ENCODE measurements around the gene FNDC3A. TPM values are rescaled to one million over a fixed set of nuclear protein-coding genes. Genes with fewer than 3 reads are reported as not detected.
"Not testable (repeated sequence)": the region's sequence is repeated elsewhere in the genome, so short reads cannot be mapped to it uniquely, and the experiment has no call there.

Gene FNDC3A
- polyA plus RNA-seq, 10 donors = 32.3 to 49.9 (median 38.8) TPM

- no peak for DNase-seq
These were observed 51.1 kb downstream of the FNDC3A start for GRCh38 chr13:49026851-49027250.

DNA sequence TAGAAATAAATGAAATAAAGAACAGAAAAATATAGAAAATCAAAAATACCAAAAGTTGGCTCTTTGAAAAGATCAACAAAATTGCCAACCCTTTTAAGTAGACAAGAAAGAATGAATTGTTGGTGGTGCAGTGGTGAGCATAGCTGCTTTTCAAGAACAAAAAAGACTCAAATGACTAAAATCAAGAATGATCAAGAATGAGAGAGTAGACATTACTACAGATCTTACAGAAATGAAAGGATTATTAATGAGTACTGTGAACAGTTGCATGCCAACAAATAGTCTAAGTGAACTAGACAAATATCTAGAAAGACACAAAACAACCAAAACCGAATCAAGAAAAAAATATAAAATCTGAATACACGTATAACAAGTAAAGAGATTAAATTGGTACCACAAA, 53.9 kb downstream of the FNDC3A start:
- no peak for DNase-seq

DNA sequence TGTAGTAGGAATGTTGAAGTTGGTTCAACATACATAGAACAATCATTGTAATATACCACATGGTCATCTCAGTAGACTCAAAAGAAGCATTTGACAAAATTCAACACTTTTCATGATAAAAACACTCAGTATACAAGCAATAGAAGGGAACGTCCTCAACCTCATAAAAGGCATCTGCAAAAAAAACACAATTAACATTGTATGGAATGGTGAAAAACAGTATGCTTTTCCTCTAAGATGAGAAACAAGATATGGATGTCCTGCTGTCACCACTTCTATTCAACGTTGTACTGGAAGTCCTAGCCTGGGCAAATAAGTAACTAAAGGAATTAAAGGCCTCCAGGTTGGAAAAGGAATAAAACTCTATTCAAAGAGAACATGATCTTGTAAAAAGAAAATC, 54.5 kb downstream of the FNDC3A start:
- DNase-seq = no peak

DNA sequence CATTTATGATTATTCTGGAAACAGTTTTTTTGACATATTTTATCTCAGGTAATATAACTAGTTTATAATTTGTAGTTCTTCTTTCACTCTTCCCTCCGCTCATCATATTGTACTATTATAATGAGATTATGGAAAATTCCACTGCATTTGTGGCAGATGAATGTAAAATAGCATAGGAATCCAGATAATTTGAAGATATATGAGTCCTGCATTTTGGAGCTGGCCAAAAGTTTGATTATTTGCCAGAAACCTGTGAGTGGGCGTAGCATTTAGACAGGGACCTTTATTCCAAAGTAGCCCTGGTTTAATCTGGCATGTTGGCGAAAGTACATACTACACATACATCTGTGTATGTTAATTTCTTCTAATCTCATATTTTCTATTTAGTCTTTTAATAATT, 65.2 kb downstream of the FNDC3A start:
- no peak for DNase-seq

DNA sequence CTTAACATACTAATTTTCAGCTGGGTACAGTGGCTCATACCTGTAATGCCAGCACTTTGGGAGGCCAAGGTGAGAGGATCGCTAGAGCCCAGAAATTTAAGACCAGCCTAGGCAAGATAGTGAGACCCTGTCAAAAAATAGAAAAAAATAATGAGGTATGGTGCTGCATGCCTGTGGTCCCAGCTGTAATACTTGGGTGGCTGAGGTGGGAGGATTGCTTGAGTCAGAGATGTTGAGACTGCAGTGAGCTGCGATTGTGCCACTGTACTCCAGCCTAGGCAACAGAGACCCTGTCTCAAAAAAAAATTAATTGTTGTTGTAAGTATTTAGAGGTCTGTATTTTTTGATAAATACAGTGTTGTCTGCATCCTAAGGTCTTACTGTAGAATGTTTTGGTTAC, 66.8 kb downstream of the FNDC3A start:
- no peak for DNase-seq

DNA sequence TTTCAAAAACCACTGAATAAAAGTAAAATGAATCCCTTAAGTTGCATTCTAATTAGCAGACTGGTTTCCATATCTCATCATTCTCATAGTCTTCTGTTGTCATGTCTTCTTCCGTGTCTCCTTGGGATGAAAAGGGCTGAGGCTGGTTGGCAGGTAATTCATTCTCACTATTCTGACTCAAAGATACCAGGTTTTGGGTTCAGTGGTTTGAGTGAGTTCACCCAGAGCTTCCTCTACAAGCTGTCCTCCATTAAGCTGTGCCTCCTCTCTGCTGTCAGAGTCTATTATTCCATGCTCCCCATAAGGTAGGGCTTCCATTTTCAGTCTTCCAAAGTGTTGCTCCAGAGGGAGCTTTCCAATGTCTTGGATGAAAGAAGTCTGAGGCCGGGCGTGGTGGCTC, 68.3 kb downstream of the FNDC3A start:
- DNase-seq = no peak

GRCh38 chr13:49044836-49045235, 69.1 kb downstream of the FNDC3A start:
- DNase-seq = no peak

- DNase-seq = no peak
These were observed 70.3 kb downstream of the FNDC3A start for GRCh38 chr13:49046002-49046401.

GRCh38 chr13:49046519-49046918, 70.8 kb downstream of the FNDC3A start:
- DNase-seq = no peak

DNA sequence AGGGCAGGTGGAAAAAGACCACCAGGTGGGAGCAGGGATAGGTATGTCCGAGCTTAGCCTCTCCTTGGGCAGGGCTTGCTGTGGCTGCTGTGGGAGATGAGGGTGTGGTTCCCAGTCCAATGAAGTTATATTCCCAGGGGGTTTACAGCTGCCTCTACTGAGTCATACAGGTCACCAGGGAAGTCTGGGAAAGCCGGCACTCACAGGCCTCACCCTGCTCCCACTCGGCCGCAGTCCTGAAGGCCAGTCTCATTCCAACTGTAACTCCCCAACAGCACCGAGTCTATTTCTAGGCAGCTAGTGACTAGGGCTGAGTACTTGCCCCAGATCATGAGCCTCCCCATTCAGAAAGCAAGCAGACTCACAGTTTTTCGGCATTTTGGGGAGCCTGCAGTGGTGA, 77.1 kb downstream of the FNDC3A start:
- no peak for DNase-seq

- DNase-seq = no peak
These were observed 77.5 kb downstream of the FNDC3A start for GRCh38 chr13:49053215-49053614.

DNA sequence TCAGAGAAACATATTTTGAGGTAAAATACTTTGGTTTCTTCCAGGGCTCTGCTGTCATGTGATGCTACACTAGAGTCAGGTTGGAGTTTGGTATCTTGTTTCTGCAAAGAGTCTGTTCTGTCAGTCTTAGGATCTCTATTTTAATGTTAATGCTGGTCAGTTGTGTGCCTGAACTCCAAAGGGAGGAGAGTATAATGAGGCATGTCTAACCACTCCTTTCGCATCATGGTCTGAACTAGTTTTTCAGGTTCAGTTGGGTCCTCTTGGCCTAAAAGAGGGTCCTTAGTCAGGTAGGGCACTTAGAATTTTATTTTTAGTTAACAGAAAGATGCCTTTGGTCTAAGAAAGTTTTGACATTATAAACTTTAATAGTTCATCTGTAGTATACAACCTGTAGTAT, 78.2 kb downstream of the FNDC3A start:
- DNase-seq = no peak

DNA sequence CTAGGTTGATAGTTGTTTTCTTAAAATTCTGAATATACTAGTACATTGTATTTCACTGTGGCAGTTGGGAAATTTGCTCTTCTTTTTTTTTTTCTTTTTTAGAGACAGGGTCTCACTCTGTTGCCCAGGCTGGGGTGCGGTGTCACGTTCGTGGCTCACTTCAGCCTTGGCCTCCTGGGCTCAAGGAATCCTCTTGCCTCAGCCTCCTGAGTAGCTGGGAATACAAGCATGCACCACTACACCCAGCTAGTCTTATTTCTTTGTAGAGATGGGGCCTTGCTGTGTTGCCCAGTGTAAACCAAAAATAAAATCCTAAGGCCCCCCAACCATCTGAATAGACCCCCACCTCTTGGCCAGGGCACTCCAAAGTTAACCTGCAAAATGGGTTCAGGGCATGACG, 79.3 kb downstream of the FNDC3A start:
- DNase-seq = no peak

DNA sequence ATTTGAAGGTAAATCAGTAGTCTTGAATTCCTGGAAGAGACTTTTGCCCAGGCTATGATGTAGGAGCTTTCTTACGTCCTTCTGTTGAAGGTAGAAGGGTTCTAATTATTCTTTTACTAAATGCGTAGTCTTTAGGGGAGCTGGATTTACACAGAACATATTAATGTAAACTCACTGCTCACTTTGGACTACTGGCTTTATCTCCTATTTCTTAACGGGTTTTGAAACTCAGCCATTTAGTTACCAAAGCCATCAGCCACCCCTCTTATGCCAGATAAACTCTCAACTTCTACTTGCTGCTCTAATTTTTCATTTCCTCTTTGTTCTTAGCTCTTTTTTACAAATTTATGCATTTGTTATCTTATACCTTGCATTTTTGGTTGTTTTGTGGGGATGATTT, 81.5 kb downstream of the FNDC3A start:
- no peak for DNase-seq

GRCh38 chr13:49058761-49059160, 83.0 kb downstream of the FNDC3A start:
- no peak for DNase-seq

DNA sequence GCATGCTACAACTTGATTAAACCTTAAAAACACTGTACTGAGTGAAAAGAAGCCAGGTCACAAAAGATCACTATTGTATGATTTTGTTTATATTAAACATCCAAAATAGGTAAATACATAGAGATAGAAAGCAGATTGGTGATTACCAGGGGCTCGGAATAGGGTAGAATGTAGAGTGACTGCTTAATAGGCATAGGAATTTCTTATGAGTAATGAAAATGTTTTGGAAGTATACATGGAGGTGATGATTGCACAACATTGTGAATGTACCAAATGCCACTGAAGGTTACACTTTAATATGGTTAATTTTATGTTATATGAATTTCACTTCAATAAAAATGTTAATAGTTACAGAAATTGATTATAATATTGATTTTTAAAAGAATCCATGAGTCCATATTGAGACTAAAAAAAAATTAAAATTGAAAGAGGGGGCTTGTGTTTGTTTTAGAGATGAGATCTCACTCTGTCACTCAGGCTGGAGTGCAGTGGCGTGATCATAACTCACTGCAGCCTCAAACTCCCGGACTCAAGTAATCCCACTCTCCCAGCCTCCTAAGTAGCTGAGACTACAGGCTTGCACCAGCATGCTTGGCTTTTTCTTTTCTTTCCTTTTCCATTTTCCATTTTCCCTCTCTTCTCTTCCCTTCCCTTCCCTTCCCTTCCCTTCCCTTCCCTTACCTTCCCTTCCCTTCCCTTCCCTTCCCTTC, 85.1 kb downstream of the FNDC3A start:
- DNase-seq = no peak

DNA sequence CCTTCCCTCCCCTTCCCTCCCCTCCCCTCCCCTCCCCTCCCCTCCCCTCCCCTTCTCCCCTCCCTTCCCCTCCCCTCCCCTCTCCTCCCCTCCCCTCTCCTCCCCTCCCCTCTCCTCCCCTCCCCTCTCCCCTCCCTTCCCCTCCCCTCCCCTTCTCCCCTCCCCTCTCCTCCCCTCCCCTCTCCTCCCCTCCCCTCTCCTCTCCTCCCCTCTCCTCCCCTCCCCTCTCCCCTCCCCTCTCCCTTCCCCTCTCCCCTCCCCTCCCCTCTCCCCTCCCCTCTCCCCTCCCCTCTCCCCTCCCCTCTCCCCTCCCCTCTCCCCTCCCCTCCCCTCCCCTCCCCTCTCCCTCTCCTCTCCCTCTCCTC, 85.7 kb downstream of the FNDC3A start:
- not testable (repeated sequence) for DNase-seq

DNA sequence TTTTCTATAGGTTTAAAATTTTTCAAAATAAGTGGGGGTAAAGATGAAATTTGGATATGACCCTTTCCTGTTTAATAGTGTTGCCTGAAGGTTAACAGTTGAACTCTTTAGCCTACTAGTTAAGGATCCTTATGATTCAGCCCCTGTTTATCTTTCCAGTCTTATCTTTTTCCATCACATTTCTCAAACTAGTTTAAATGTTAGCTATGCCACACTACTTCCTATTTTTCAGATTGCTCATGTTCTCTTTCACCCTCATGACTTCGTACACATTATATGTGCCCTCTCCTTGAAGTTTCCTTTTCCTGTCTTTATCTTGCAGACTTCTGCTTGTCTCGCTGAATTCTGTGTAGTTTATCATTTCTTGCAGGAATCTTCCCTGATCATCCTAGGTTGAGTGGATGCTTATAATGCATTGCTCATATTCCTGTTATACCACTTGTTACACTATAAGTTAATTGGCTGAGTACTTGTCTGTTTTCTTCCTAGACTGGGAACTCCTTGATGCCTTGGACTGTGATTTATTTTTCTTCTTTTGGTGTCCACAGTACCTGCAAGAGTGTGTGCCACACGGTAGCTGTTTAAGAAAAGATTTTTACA, 86.7 kb downstream of the FNDC3A start:
- DNase-seq = peak in 1 of 3 donors; percentile 6

DNA sequence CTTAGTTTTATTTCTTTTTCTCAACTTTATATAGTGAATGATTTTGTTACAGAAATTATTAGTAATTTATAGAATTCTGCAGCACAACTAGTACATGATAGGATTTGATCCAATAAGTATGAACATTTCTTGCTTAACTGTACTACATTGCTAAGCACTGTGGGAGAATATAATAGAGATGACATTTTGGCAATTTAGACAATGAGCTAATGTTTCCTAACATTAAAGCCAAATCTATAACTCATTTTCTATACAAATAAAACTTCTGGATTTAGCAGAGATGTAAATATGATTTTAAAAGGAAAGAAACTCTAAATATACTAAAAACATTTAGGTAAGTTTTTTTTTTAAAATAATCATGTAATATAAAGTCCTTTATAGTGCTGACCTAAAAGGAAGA, 87.3 kb downstream of the FNDC3A start:
- DNase-seq = peak in 2 of 3 donors; percentile 18 to 48

- DNase-seq = peak in 1 of 3 donors; percentile 6
These were observed 87.8 kb downstream of the FNDC3A start for GRCh38 chr13:49063497-49063896.

DNA sequence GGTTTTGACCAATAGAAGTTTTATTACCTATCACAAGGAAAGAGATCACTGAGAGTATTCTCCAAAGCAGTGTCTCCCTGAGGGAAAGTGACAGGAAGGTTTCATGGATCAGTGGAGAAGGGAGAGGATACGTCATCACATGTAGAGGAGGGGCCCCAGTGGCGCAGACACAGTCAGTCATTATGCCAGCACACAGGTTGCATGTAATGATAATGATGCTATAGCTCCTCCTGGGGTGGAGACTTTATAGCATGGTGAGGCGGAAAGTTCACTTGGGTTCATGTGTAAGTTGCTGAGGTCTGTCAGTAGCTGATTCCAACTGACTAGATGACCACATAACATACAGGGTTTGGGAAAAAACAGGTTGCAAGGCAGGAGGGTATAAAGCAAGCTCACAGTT, 88.8 kb downstream of the FNDC3A start:
- no peak for DNase-seq

GRCh38 chr13:49066856-49067255, 91.1 kb downstream of the FNDC3A start:
- no peak for DNase-seq

GRCh38 chr13:49068498-49068897, 92.8 kb downstream of the FNDC3A start:
- DNase-seq = not testable (repeated sequence)

DNA sequence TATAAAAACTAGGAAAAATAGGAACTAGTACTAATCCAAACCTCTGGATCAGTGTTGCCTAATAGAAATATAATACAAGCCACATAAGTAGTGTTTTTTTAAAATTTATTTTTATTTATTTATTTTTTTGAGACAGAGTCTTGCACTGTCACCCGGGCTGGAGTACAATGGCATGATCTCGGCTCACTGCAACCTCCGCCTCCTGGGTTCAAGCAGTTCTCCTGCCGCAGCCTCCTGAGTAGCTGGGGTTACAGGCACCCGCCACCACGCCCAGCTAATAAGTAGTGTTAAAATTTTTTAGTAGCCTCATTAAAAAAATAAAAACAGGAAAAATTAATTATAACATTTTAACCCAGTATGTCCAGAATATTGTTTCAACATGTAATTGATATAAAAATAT, 94.3 kb downstream of the FNDC3A start:
- DNase-seq = not testable (repeated sequence)

Measured in muscle of back (tissue), 11 donors.